H1 (cell line): ENCODE measurements around the gene SLC8A1. TPM values are rescaled to one million over a fixed set of nuclear protein-coding genes. Genes with fewer than 3 reads are reported as not detected.

Source experiments
- CTCF ChIA-PET: fragments of 300-600 bp; sonication (Branson Sonifier 250); formaldehyde crosslinking; loops from one replicate; lab custom pipeline; 2021; ENCODE audit not compliant: partially characterized antibody; lab: Charles Lee
- POLR2A ChIA-PET: fragments of 300-600 bp; sonication (Branson Sonifier 250); formaldehyde crosslinking; loops from one replicate; lab custom pipeline; 2021; ENCODE audit warnings: inconsistent platforms; ENCODE audit not compliant: partially characterized antibody; lab: Charles Lee
- DNase-seq, 2 experiments: peaks; one replicate each; pipeline versions ENCODE4 v3.0.0 to v3.0.0-alpha.2; 2010 to 2022; ENCODE audit warnings: low spot score in 2 of 2, low read depth in 1 of 2, mixed read lengths in 1 of 2
- FAIRE-seq: peaks from 2 replicates; lab custom pipeline; 2011; peaks lifted over from hg19 to GRCh38; lab: Jason Lieb, UNC
- H2AFZ ChIP-seq: 2 replicates; pipeline ENCODE4 v1.8.1; 2012; ENCODE audit warnings: low read length, inconsistent platforms
- H2AK5ac ChIP-seq: 2 replicates; pipeline ENCODE4 v1.6.1; 2013; ENCODE audit warnings: low read depth, low read length
- H2BK120ac ChIP-seq: replicated peaks from 2 replicates; pipeline ENCODE3; 2013; ENCODE audit warnings: low read depth, low read length, inconsistent platforms
- H2BK12ac ChIP-seq: 2 replicates; pipeline ENCODE4 v1.6.1; 2013; ENCODE audit warnings: low read depth, low read length
- H2BK15ac ChIP-seq: 2 replicates; pipeline ENCODE4 v1.6.1; 2013; ENCODE audit warnings: low read length
- H2BK20ac ChIP-seq: 2 replicates; pipeline ENCODE4 v1.6.1; 2013; ENCODE audit warnings: low read length
- H2BK5ac ChIP-seq: 2 replicates; pipeline ENCODE4 v1.6.1; 2013; ENCODE audit warnings: low read depth, low read length
- H3K14ac ChIP-seq: 2 replicates; pipeline ENCODE4 v1.6.1; 2013; ENCODE audit warnings: inconsistent platforms; ENCODE audit not compliant: insufficient read length
- H3K18ac ChIP-seq: 2 replicates; pipeline ENCODE4 v1.6.1; 2013; ENCODE audit warnings: low read length; ENCODE audit errors: extremely low read depth
- H3K23ac ChIP-seq: 2 replicates; pipeline ENCODE4 v1.6.1; 2013; ENCODE audit warnings: inconsistent platforms; ENCODE audit not compliant: insufficient read length
- H3K23me2 ChIP-seq: 2 replicates; pipeline ENCODE4 v1.6.1; 2013; ENCODE audit warnings: low read depth, low read length
- H3K27ac ChIP-seq: 2 replicates; pipeline ENCODE4 v1.6.1; 2011; ENCODE audit warnings: low read depth, low read length, inconsistent platforms
- H3K27me3 ChIP-seq, 4 experiments: replicated peaks in 1 of 4; 1 replicate in 1 of 4; 2 replicates in 3 of 4; pipeline versions ENCODE4 v1.6.1 to v1.8.1; 2011 to 2013; ENCODE audit warnings: low read length in 3 of 4, mild to moderate bottlenecking in 3 of 4, inconsistent platforms in 2 of 4, mixed read lengths in 2 of 4, moderate library complexity in 1 of 4; ENCODE audit not compliant: control insufficient read depth in 3 of 4, insufficient read depth in 3 of 4; ENCODE audit errors: extremely low read depth in 1 of 4
- H3K36me3 ChIP-seq, 4 experiments: 2 replicates each; pipeline versions ENCODE4 v1.6.1 to v1.8.1; 2011 to 2013; ENCODE audit warnings: mild to moderate bottlenecking in 4 of 4, low read length in 3 of 4, moderate library complexity in 2 of 4, control low read depth in 1 of 4, inconsistent platforms in 1 of 4; ENCODE audit not compliant: insufficient read depth in 4 of 4, control insufficient read depth in 2 of 4
- H3K4ac ChIP-seq: replicated peaks from 2 replicates; pipeline ENCODE3; 2013; ENCODE audit warnings: low read length, low read depth, mixed read lengths, inconsistent platforms; ENCODE audit not compliant: insufficient read length
- H3K4me1 ChIP-seq, 4 experiments: replicated peaks in 1 of 4; 1 replicate in 1 of 4; 2 replicates in 3 of 4; pipeline versions ENCODE4 v1.6.1 to v1.8.1; 2011 to 2013; ENCODE audit warnings: low read length in 3 of 4, inconsistent platforms in 2 of 4, mixed read lengths in 1 of 4; ENCODE audit not compliant: insufficient read depth in 4 of 4, control insufficient read depth in 3 of 4
- H3K4me2 ChIP-seq, 2 experiments: 2 replicates each; pipeline versions ENCODE4 v1.6.1 to v1.8.1; 2011 to 2013; ENCODE audit warnings: low read depth in 2 of 2, low read length in 2 of 2, control low read depth in 1 of 2, inconsistent platforms in 1 of 2, mild to moderate bottlenecking in 1 of 2; ENCODE audit not compliant: insufficient read depth in 1 of 2
- H3K4me3 ChIP-seq, 4 experiments: fragments of 200-600, 300-600 bp in 1 of 4; sonication (generic), shearing (Covaris generic), sonication (Bioruptor Twin) in 1 of 4; 2 replicates each; pipeline versions ENCODE4 v1.5.1 to v1.8.1; 2011 to 2016; ENCODE audit warnings: low read length in 4 of 4, low read depth in 3 of 4, control low read depth in 2 of 4, inconsistent platforms in 2 of 4, mild to moderate bottlenecking in 2 of 4, mixed read lengths in 1 of 4, moderate library complexity in 1 of 4; ENCODE audit not compliant: insufficient read depth in 2 of 4; ENCODE audit errors: extremely low read depth in 1 of 4
- H3K56ac ChIP-seq: replicated peaks from 2 replicates; pipeline ENCODE3; 2013; ENCODE audit warnings: low read depth, mild to moderate bottlenecking, mixed read lengths, low read length, inconsistent platforms; ENCODE audit not compliant: insufficient read length
- H3K79me1 ChIP-seq: 2 replicates; pipeline ENCODE4 v1.6.1; 2013; ENCODE audit warnings: low read depth, low read length, control low read depth
- H3K79me2 ChIP-seq, 2 experiments: 2 replicates each; pipeline versions ENCODE4 v1.6.1 to v1.8.1; 2012 to 2013; ENCODE audit warnings: low read length in 2 of 2, mild to moderate bottlenecking in 2 of 2, inconsistent platforms in 1 of 2; ENCODE audit not compliant: insufficient read depth in 2 of 2, control insufficient read depth in 1 of 2
- H3K9ac ChIP-seq, 4 experiments: replicated peaks in 1 of 4; 1 replicate in 1 of 4; 2 replicates in 3 of 4; pipeline versions ENCODE4 v1.6.1 to v1.8.1; 2011 to 2013; ENCODE audit warnings: low read depth in 3 of 4, low read length in 3 of 4, control low read depth in 2 of 4, mild to moderate bottlenecking in 2 of 4, moderate library complexity in 2 of 4, inconsistent platforms in 1 of 4; ENCODE audit errors: extremely low read depth in 1 of 4
- H3K9me3 ChIP-seq, 2 experiments: 2 replicates each; pipeline versions ENCODE4 v1.6.1 to v1.8.1; 2012 to 2013; ENCODE audit warnings: mild to moderate bottlenecking in 2 of 2, moderate library complexity in 2 of 2, control low read depth in 1 of 2, inconsistent platforms in 1 of 2, low read depth in 1 of 2, low read length in 1 of 2, mixed read lengths in 1 of 2; ENCODE audit not compliant: insufficient read depth in 2 of 2
- H4K20me1 ChIP-seq, 2 experiments: replicated peaks in 1 of 2; 2 replicates each; pipeline versions ENCODE3 to v1.8.1; 2011 to 2013; ENCODE audit warnings: inconsistent platforms in 2 of 2, low read length in 2 of 2, mild to moderate bottlenecking in 1 of 2; ENCODE audit not compliant: insufficient read depth in 2 of 2, control insufficient read depth in 1 of 2
- H4K5ac ChIP-seq: 2 replicates; pipeline ENCODE4 v1.6.1; 2013; ENCODE audit warnings: low read length, low read depth, mixed read lengths, inconsistent platforms; ENCODE audit not compliant: insufficient read length
- H4K8ac ChIP-seq: 2 replicates; pipeline ENCODE4 v1.8.0; 2013; ENCODE audit warnings: mild to moderate bottlenecking, moderate library complexity, low read length, inconsistent platforms; ENCODE audit not compliant: insufficient read depth; ENCODE audit errors: extremely low read depth
- H4K91ac ChIP-seq: replicated peaks from 2 replicates; pipeline ENCODE3; 2013; ENCODE audit warnings: low read length, mixed read lengths, inconsistent platforms; ENCODE audit not compliant: insufficient read length
- ATF3 ChIP-seq: IDR thresholded peaks from 2 replicates; pipeline ENCODE4 v1.6.1; 2011; ENCODE audit warnings: low read depth, mild to moderate bottlenecking, low read length; ENCODE audit not compliant: insufficient read depth
- CBX5 ChIP-seq: fragments of 300-800, 300-1000 bp; sonication (generic); IDR thresholded peaks from 2 replicates; pipeline ENCODE4 v1.7.1; 2016; ENCODE audit warnings: antibody characterized with exemption, low read length, low read depth
- CEBPB ChIP-seq: IDR thresholded peaks from 2 replicates; pipeline ENCODE4 v1.6.1; 2012; ENCODE audit warnings: low read depth, low read length
- EGR1 ChIP-seq: IDR thresholded peaks from 2 replicates; pipeline ENCODE4 v1.6.1; 2011; ENCODE audit warnings: low read depth, low read length, borderline replicate concordance
- FOSL1 ChIP-seq: IDR thresholded peaks from 2 replicates; pipeline ENCODE4 v1.6.1; 2011; ENCODE audit warnings: mild to moderate bottlenecking, low read depth, low read length, moderate library complexity; ENCODE audit not compliant: insufficient read depth
- GTF2F1 ChIP-seq: IDR thresholded peaks from 2 replicates; pipeline ENCODE4 v1.6.1; 2012; ENCODE audit warnings: low read depth, low read length, improper control_type of control experiment, borderline replicate concordance
- JUN ChIP-seq: IDR thresholded peaks from 2 replicates; pipeline ENCODE4 v1.6.1; 2011; ENCODE audit warnings: low read depth, mild to moderate bottlenecking, improper control_type of control experiment, low read length
- MAFK ChIP-seq: IDR thresholded peaks from 2 replicates; pipeline ENCODE4 v1.6.1; 2012; ENCODE audit warnings: low read depth, mild to moderate bottlenecking, improper control_type of control experiment, low read length
- SP2 ChIP-seq: IDR thresholded peaks from 2 replicates; pipeline ENCODE4 v1.6.1; 2012; ENCODE audit warnings: mild to moderate bottlenecking, low read length, inconsistent platforms
- WGBS, 2 experiments: shearing (Covaris generic) in 1 of 2; methylation state at CpG; one replicate each; pipeline versions ENCODE4 v1.1.6 to v1.1.7; 2013 to 2015; ENCODE audit warnings: low lambda C conversion rate in 2 of 2, mixed read lengths in 2 of 2, inconsistent platforms in 1 of 2, low coverage in 1 of 2, missing lambda C conversion rate in 1 of 2; ENCODE audit not compliant: insufficient replicate concordance in 2 of 2, insufficient coverage in 1 of 2, insufficient read length in 1 of 2; ENCODE audit errors: extremely low coverage in 1 of 2, missing lambda C conversion rate in 1 of 2; 5-methylcytosine and 5-hydroxymethylcytosine counted together
- polyA plus RNA-seq, 7 experiments: library from polyadenylated mRNA; depleted of rRNA in 3 of 7; stranded (reverse) in 5 of 7; unstranded in 2 of 7; fragments of >200 nt in 5 of 7; fragments of 200-250 nt in 2 of 7; gene quantifications; 1 replicate in 5 of 7; 2 replicates in 1 of 7; 4 replicates in 1 of 7; pipeline versions ENCODE4 v1.2.1 to v1.2.3, GENCODE V29; 2011 to 2013; ENCODE audit warnings: missing spikeins in 2 of 7, mixed read lengths in 2 of 7
- total RNA-seq: library from RNA; stranded (reverse); fragmentation: NEBNext Ultra II Directional; extraction: Animal tissue kit (Norgen Biotek cat#: 25700); gene quantifications from 2 replicates; pipeline ENCODE4 v1.2.1, GENCODE V29; 2021

The SLC8A1 gene
- total and polyA plus RNA-seq, 2 of the 8 experiments (the other 6 are each of a cell fraction or from before 2014, with no cell fraction given), result 0.68 to 3.6 TPM

GRCh38 chr2:40299173-40299572 is 152.7 kb downstream of the SLC8A1 start:
- Histone ChIP-seq H2BK5ac (no peak overlapping the region), H3K27me3 (no peaks in the 10 kb centered on the region), H3K18ac (no peak overlapping the region), H3K27ac (no peak overlapping the region; the same call in 1 of the 2 replicates), H3K36me3 (no peaks in the 10 kb centered on the region), H3K4me3 (no peak overlapping the region), H3K14ac (no peak overlapping the region), H4K5ac (no peak overlapping the region), H3K4me2 (no peak overlapping the region), H3K56ac (no peak overlapping the region), H2BK12ac (no peak overlapping the region), H3K23me2 (no peaks in the 10 kb centered on the region), H4K8ac (no peak overlapping the region), H3K79me1 (no peaks in the 10 kb centered on the region), H3K9ac (no peak overlapping the region), H4K91ac (no peak overlapping the region), H2BK120ac (no peak overlapping the region), H2AFZ (no peak overlapping the region), H4K20me1 (no peaks in the 10 kb centered on the region), H3K4ac (no peak overlapping the region), H2BK15ac (no peak overlapping the region), H3K79me2 (no peaks in the 10 kb centered on the region), H2BK20ac (no peak overlapping the region), H3K4me1 (peaks cover 0 to under 1% (median 0%) of the 10 kb centered on the region in 4 experiments; a peak in 1 of 7 replicates), H3K23ac (no peak overlapping the region), H2AK5ac (no peak overlapping the region), H3K9me3 (no peaks in the 10 kb centered on the region)
- POLR2A ChIA-PET, result no interaction called here
- FAIRE-seq, result no peak
- WGBS, 2 experiments, result 100% methylated on average over 1 of the region's 1 CpG; no CpG with 5 or more reads in 1 of the 2 experiments
- CTCF ChIA-PET, result no interaction called here
- DNase-seq, result no peak
- TF ChIP-seq SP2, result no peak
- TF ChIP-seq FOSL1, result no peak
- no peak for TF ChIP-seq CEBPB
- no peak for TF ChIP-seq EGR1
- no peak for TF ChIP-seq CBX5
- TF ChIP-seq GTF2F1, result no peak
- TF ChIP-seq JUN, result no peak
- TF ChIP-seq ATF3, result no peak
- TF ChIP-seq MAFK, result no peak
